HG02938 (cell line): Measurements from ENCODE around the gene SRSF10.
A peak's percentile ranks its signal among the peaks of the same experiment; 100 is the strongest.
"Not testable (repeated sequence)": the region's sequence is repeated elsewhere in the genome, so short reads cannot be mapped to it uniquely, and the experiment has no call there.

ENCODE experiments used
- ATAC-seq: cut with Tn5 transposase; IDR thresholded peaks from one replicate; pipeline ENCODE4 v1.9.1; 2021; ENCODE audit warnings: mild to moderate bottlenecking, moderate library complexity; ENCODE audit not compliant: unreplicated experiment

Gene SRSF10

GRCh38 chr1:23959461-23960290 lies 20.5 kb downstream of the SRSF10 start, which contains the start of gene PNRC2:
Gene PNRC2, plus strand, starts transcription at chr1:23959828. Its CDS starts 1,630 bp downstream, at chr1:23961458.
- peak; percentile 71 for ATAC-seq

GRCh38 chr1:23958810-23959460 lies 21.2 kb downstream of the SRSF10 start:
- ATAC-seq: peak; percentile 66

- not testable (repeated sequence) for ATAC-seq
These were observed 21.9 kb downstream of the SRSF10 start for GRCh38 chr1:23958040-23958809.

GRCh38 chr1:23957096-23957495 lies 23.0 kb downstream of the SRSF10 start:
- no peak for ATAC-seq

- ATAC-seq: no peak
These were observed 27.1 kb downstream of the SRSF10 start for GRCh38 chr1:23953020-23953419.

GRCh38 chr1:23947366-23947765 lies 32.8 kb downstream of the SRSF10 start:
- ATAC-seq: no peak

GRCh38 chr1:23936481-23937176 lies 43.5 kb downstream of the SRSF10 start:
- no peak for ATAC-seq

GRCh38 chr1:23931491-23931880 lies 48.6 kb downstream of the SRSF10 start:
- ATAC-seq: no peak

GRCh38 chr1:23930861-23931490 lies 49.2 kb downstream of the SRSF10 start:
- ATAC-seq: no peak

GRCh38 chr1:23930270-23930669 lies 49.9 kb downstream of the SRSF10 start:
- no peak for ATAC-seq

- ATAC-seq: no peak
These were observed 51.3 kb downstream of the SRSF10 start for GRCh38 chr1:23928789-23929188.

GRCh38 chr1:23927097-23927496 lies 53.0 kb downstream of the SRSF10 start:
- ATAC-seq: no peak

GRCh38 chr1:23925279-23925678 lies 54.8 kb downstream of the SRSF10 start:
- ATAC-seq: no peak

- no peak for ATAC-seq
These were observed 55.5 kb downstream of the SRSF10 start for GRCh38 chr1:23924601-23925000.

- no peak for ATAC-seq
These were observed 56.3 kb downstream of the SRSF10 start for GRCh38 chr1:23923592-23924499.

- no peak for ATAC-seq
These were observed 57.7 kb downstream of the SRSF10 start for GRCh38 chr1:23922321-23922943.

- ATAC-seq: peak; percentile 66
These were observed 63.7 kb downstream of the SRSF10 start for GRCh38 chr1:23916209-23917131.

GRCh38 chr1:23915466-23915865 lies 64.7 kb downstream of the SRSF10 start:
- no peak for ATAC-seq
